HEK293 (cell line): ENCODE data around the gene DDX27.

Experiments
- CTCF ChIA-PET: fragments of 350-600 bp; formaldehyde crosslinking; extraction: SDS; loops from one replicate; lab custom pipeline; 2021; ENCODE audit warnings: antibody characterized with exemption; lab: Yijun Ruan, JAX
- POLR2A ChIA-PET: fragments of 300-600 bp; formaldehyde crosslinking; extraction: SDS; loops from one replicate; lab custom pipeline; 2020; ENCODE audit warnings: antibody characterized with exemption, inconsistent platforms; lab: Yijun Ruan, JAX
- H3K27ac ChIP-seq: fragments of 200-500 bp; sonication (Bioruptor generic); 2 replicates; pipeline ENCODE4 v1.5.1; 2014; ENCODE audit warnings: low read depth, low read length, control low read depth, inconsistent platforms; ENCODE audit errors: extremely low read depth
- H3K36me3 ChIP-seq, 2 experiments: fragments of 200-500 bp in 1 of 2; sonication (Bioruptor generic) in 1 of 2; 1 replicate in 1 of 2; 2 replicates in 1 of 2; pipeline ENCODE4 v1.5.1; 2014 to 2017; ENCODE audit warnings: inconsistent platforms in 2 of 2, low read length in 2 of 2; ENCODE audit not compliant: control insufficient read depth in 2 of 2, insufficient read depth in 1 of 2
- H3K4me1 ChIP-seq: fragments of 200-500 bp; sonication (Bioruptor generic); 2 replicates; pipeline ENCODE4 v1.5.1; 2014; ENCODE audit warnings: mild to moderate bottlenecking, low read length, inconsistent platforms; ENCODE audit not compliant: control insufficient read depth, insufficient read depth
- H3K4me3 ChIP-seq: 2 replicates; pipeline ENCODE4 v1.5.1; 2011; ENCODE audit warnings: low read depth, mild to moderate bottlenecking, control low read depth, low read length, moderate library complexity
- H3K9me3 ChIP-seq: fragments of 200-500 bp; sonication (Bioruptor generic); 2 replicates; pipeline ENCODE4 v1.5.1; 2014; ENCODE audit warnings: low read depth, low read length, inconsistent platforms; ENCODE audit not compliant: control insufficient read depth, insufficient read depth
- KLF10 ChIP-seq: fragments of 450-650 bp; IDR thresholded peaks from 2 replicates; pipeline ENCODE4 v1.5.1; 2018; ENCODE audit warnings: missing biosample characterization, mild to moderate bottlenecking, missing genetic modification characterization
- MZF1 ChIP-seq: fragments of 450-650 bp; formaldehyde crosslinking; IDR thresholded peaks from 2 replicates; pipeline ENCODE4 v1.5.1; 2017; ENCODE audit warnings: missing biosample characterization, missing genetic modification characterization, borderline replicate concordance
- PRDM10 ChIP-seq: fragments of 450-650 bp; formaldehyde crosslinking; IDR thresholded peaks from 2 replicates; pipeline ENCODE4 v1.5.1; 2016; ENCODE audit warnings: missing biosample characterization, missing genetic modification characterization
- REPIN1 ChIP-seq: fragments of 450-650 bp; formaldehyde crosslinking; IDR thresholded peaks from 2 replicates; pipeline ENCODE4 v1.5.1; 2017; ENCODE audit warnings: missing biosample characterization, missing genetic modification characterization, low read depth
- SP7 ChIP-seq: fragments of 450-650 bp; formaldehyde crosslinking; IDR thresholded peaks from 2 replicates; pipeline ENCODE4 v1.5.1; 2016; ENCODE audit warnings: missing biosample characterization, missing genetic modification characterization
- ZBTB17 ChIP-seq: fragments of 450-650 bp; formaldehyde crosslinking; IDR thresholded peaks from 2 replicates; pipeline ENCODE4 v1.5.1; 2016; ENCODE audit warnings: missing biosample characterization, missing genetic modification characterization
- ZBTB8A ChIP-seq: fragments of 450-650 bp; formaldehyde crosslinking; IDR thresholded peaks from 2 replicates; pipeline ENCODE4 v1.5.1; 2016; ENCODE audit warnings: missing biosample characterization, missing genetic modification characterization
- ZIC2 ChIP-seq: fragments of 450-650 bp; formaldehyde crosslinking; IDR thresholded peaks from 2 replicates; pipeline ENCODE4 v1.5.1; 2016; ENCODE audit warnings: missing biosample characterization, missing genetic modification characterization
- ZNF10 ChIP-seq: fragments of 450-650 bp; formaldehyde crosslinking; IDR thresholded peaks from 2 replicates; pipeline ENCODE4 v1.5.1; 2017; ENCODE audit warnings: missing biosample characterization, missing genetic modification characterization
- ZNF121 ChIP-seq: fragments of 450-650 bp; formaldehyde crosslinking; IDR thresholded peaks from 2 replicates; pipeline ENCODE4 v1.5.1; 2016; ENCODE audit warnings: missing biosample characterization, missing genetic modification characterization
- ZNF350 ChIP-seq: fragments of 450-650 bp; formaldehyde crosslinking; IDR thresholded peaks from 2 replicates; pipeline ENCODE4 v1.5.0; 2017; ENCODE audit warnings: missing biosample characterization, mild to moderate bottlenecking, missing genetic modification characterization
- ZNF37A ChIP-seq: fragments of 450-650 bp; IDR thresholded peaks from 2 replicates; pipeline ENCODE4 v1.5.1; 2018; ENCODE audit warnings: missing biosample characterization, missing genetic modification characterization
- ZNF513 ChIP-seq: fragments of 450-650 bp; IDR thresholded peaks from 2 replicates; pipeline ENCODE4 v1.5.1; 2018; ENCODE audit warnings: missing biosample characterization, missing genetic modification characterization
- ZNF561 ChIP-seq: fragments of 450-650 bp; IDR thresholded peaks from 2 replicates; pipeline ENCODE4 v1.5.1; 2018; ENCODE audit warnings: missing biosample characterization, missing genetic modification characterization, borderline replicate concordance
- ZNF629 ChIP-seq: fragments of 450-650 bp; formaldehyde crosslinking; IDR thresholded peaks from 2 replicates; pipeline ENCODE4 v1.5.1; 2017; ENCODE audit warnings: missing biosample characterization, missing genetic modification characterization
- ZNF639 ChIP-seq: fragments of 450-650 bp; formaldehyde crosslinking; IDR thresholded peaks from 2 replicates; pipeline ENCODE4 v1.5.1; 2016; ENCODE audit warnings: missing biosample characterization, missing genetic modification characterization
- ZNF664 ChIP-seq: fragments of 450-650 bp; formaldehyde crosslinking; IDR thresholded peaks from 2 replicates; pipeline ENCODE4 v1.5.1; 2016; ENCODE audit warnings: missing biosample characterization, missing genetic modification characterization
- ZNF768 ChIP-seq: fragments of 450-650 bp; formaldehyde crosslinking; IDR thresholded peaks from 2 replicates; pipeline ENCODE4 v1.5.1; 2018; ENCODE audit warnings: missing biosample characterization, mild to moderate bottlenecking, missing genetic modification characterization
- ZNF785 ChIP-seq: fragments of 450-650 bp; formaldehyde crosslinking; IDR thresholded peaks from 2 replicates; pipeline ENCODE4 v1.5.1; 2016; ENCODE audit warnings: missing biosample characterization, missing genetic modification characterization
- ZNF792 ChIP-seq: fragments of 450-650 bp; formaldehyde crosslinking; IDR thresholded peaks from 2 replicates; pipeline ENCODE4 v1.5.1; 2016; ENCODE audit warnings: missing biosample characterization, missing genetic modification characterization
- TF ChIP-seq, protein P1 (sequence below): fragments of 450-650 bp; formaldehyde crosslinking; IDR thresholded peaks from 2 replicates; pipeline ENCODE4 v1.5.1; 2016; ENCODE audit warnings: missing biosample characterization, missing genetic modification characterization
- TF ChIP-seq, protein P2 (sequence below): fragments of 450-650 bp; formaldehyde crosslinking; IDR thresholded peaks from 2 replicates; pipeline ENCODE4; 2016; ENCODE audit warnings: missing biosample characterization, missing genetic modification characterization
- TF ChIP-seq, protein P3 (sequence below): fragments of 450-650 bp; formaldehyde crosslinking; IDR thresholded peaks from 2 replicates; pipeline ENCODE4 v1.5.1; 2016; ENCODE audit warnings: missing biosample characterization, missing genetic modification characterization

DDX27 gene

GRCh38 chr20:49237531-49237930 is 18.3 kb downstream of the DDX27 start:
- H3K9me3 ChIP-seq, result no peaks in the 10 kb centered on the region
- ChIA-PET CTCF (interaction anchor here (0.6 to 2.3 kb wide), 7 partner anchors 8 to 931 kb away, joined by 3 to 9 read pairs (median 3); no protein-coding TSS in a partner anchor), POLR2A (interaction anchor here (0.6 to 1.6 kb wide), 3 partner anchors 8 to 23 kb away, joined by 3 to 5 read pairs (median 4); no protein-coding TSS in a partner anchor)
- H3K36me3 ChIP-seq, result peaks cover 29 to 87% of the 10 kb centered on the region in 2 experiments; a peak in 2 of 3 replicates
- H3K4me1 ChIP-seq, result no peaks in the 10 kb centered on the region
- H3K27ac ChIP-seq, result no peak overlapping the region
- TF ChIP-seq ZNF513 (tag by site-specific recombination), result no peak
- no peak for TF ChIP-seq ZIC2 (tag by site-specific recombination)
- no peak for TF ChIP-seq REPIN1 (tag by site-specific recombination)
- no peak for TF ChIP-seq ZBTB8A (tag by site-specific recombination)
- TF ChIP-seq MZF1 (tag by site-specific recombination), result no peak
- TF ChIP-seq ZNF10 (tag by site-specific recombination), result no peak
- TF ChIP-seq KLF10, result no peak
- H3K4me3 ChIP-seq, result no peak overlapping the region

DNA sequence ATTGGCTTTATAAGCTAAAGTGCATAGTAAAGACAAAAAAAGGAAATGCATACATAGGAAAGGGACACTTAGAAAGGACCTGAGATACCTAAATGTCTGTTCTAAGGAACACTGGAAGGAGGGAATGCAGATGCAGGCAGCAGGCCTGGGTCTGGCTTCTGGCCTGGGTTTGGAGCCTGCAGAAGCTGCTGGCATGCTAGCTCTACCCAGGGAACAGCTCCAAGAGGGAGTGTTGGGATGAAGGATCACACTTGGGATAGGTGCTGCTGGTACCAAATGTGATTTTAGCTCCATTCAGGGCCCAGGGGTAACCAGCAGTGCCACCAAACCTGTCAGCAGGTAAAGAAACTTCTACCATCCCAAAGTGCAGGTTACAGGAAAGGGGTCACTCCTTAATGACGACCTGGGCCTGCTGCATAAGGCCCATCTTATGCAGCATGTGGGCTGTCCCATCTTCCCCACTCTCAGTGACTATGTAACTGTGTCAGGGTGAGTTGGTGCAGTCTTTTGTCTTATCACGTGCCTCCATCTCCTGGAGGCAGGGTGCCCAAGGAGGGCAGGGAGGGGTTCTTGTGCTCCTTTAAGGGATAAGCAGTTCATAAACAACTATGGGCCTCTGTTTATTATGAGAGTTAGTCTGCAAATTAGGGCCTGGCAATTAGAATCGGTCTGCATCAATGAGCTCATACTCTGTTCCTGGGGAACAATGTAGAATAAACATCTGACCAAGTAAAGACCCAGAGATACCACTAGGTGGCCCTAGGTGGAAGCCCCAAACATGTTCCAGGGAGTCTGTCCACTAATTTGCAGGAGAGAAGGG is 26.9 kb downstream of the DDX27 start:
- Histone ChIP-seq H3K9me3 (no peaks in the 10 kb centered on the region), H3K4me3 (no peak overlapping the region), H3K27ac (no peak overlapping the region), H3K4me1 (no peaks in the 10 kb centered on the region; the same call in 1 of the 2 replicates), H3K36me3 (peaks cover 20 to 91% of the 10 kb centered on the region in 2 experiments; a peak in 2 of 3 replicates)
- CTCF ChIA-PET, result interaction anchor here (0.6 to 5.9 kb wide), 17 partner anchors 9 to 126 kb away, joined by 3 to 63 read pairs (median 4); no protein-coding TSS in a partner anchor
- POLR2A ChIA-PET, result interaction anchor here (1.0 to 1.2 kb wide), 3 partner anchors 9 to 32 kb away, joined by 3 to 5 read pairs (median 4); partner anchors contain the start of gene ZNFX1
- peak; percentile 56; the same call in 1 of the 2 replicates for TF ChIP-seq MZF1 (tag by site-specific recombination)
- TF ChIP-seq ZNF121 (tag by site-specific recombination), result no peak
- no peak for TF ChIP-seq ZNF792 (tag by site-specific recombination)
- TF ChIP-seq ZNF629 (tag by site-specific recombination), result peak; percentile 50
- peak; percentile 81 for TF ChIP-seq PRDM10 (tag by site-specific recombination)
- no peak for TF ChIP-seq ZNF768 (tag by site-specific recombination)
- TF ChIP-seq ZBTB17 (tag by site-specific recombination), result peak; percentile 61
- TF ChIP-seq, protein P1, sequence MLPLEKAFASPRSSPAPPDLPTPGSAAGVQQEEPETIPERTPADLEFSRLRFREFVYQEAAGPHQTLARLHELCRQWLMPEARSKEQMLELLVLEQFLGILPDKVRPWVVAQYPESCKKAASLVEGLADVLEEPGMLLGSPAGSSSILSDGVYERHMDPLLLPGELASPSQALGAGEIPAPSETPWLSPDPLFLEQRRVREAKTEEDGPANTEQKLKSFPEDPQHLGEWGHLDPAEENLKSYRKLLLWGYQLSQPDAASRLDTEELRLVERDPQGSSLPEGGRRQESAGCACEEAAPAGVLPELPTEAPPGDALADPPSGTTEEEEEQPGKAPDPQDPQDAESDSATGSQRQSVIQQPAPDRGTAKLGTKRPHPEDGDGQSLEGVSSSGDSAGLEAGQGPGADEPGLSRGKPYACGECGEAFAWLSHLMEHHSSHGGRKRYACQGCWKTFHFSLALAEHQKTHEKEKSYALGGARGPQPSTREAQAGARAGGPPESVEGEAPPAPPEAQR (tag by site-specific recombination), result no peak
- TF ChIP-seq SP7 (tag by site-specific recombination), result peak; percentile 21; the same call in 1 of the 2 replicates
- TF ChIP-seq, protein P2, sequence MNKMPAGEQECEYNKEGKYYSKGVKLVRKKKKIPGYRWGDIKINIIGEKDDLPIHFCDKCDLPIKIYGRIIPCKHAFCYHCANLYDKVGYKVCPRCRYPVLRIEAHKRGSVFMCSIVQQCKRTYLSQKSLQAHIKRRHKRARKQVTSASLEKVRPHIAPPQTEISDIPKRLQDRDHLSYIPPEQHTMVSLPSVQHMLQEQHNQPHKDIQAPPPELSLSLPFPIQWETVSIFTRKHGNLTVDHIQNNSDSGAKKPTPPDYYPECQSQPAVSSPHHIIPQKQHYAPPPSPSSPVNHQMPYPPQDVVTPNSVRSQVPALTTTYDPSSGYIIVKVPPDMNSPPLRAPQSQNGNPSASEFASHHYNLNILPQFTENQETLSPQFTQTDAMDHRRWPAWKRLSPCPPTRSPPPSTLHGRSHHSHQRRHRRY, result no peak
- no peak for TF ChIP-seq ZNF639 (tag by site-specific recombination)
- TF ChIP-seq ZNF561 (tag by site-specific recombination), result no peak; the same call in 1 of the 2 replicates
- TF ChIP-seq ZNF350, result no peak
- TF ChIP-seq, protein P3, sequence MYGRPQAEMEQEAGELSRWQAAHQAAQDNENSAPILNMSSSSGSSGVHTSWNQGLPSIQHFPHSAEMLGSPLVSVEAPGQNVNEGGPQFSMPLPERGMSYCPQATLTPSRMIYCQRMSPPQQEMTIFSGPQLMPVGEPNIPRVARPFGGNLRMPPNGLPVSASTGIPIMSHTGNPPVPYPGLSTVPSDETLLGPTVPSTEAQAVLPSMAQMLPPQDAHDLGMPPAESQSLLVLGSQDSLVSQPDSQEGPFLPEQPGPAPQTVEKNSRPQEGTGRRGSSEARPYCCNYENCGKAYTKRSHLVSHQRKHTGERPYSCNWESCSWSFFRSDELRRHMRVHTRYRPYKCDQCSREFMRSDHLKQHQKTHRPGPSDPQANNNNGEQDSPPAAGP, result 0 out of 2 replicates have a peak, but pooled peaks have one; percentile 21
- TF ChIP-seq ZNF37A (tag by site-specific recombination), result no peak
- TF ChIP-seq ZNF664, result no peak
- TF ChIP-seq ZNF785, result no peak
